NCI-H2196 treated with DMSO at 0.1 percent for 48 hours (cell line): Measurements from ENCODE around the gene TUT4.

Experiments used
- DNase-seq: peaks from one replicate; lab custom pipeline; 2025; ENCODE audit not compliant: unreplicated experiment; lab: John Stamatoyannopoulos, UW

The TUT4 gene

GRCh38 chr1:52416811-52417210 lies 136.1 kb downstream of the TUT4 start:
- DNase-seq, result no peak

DNA sequence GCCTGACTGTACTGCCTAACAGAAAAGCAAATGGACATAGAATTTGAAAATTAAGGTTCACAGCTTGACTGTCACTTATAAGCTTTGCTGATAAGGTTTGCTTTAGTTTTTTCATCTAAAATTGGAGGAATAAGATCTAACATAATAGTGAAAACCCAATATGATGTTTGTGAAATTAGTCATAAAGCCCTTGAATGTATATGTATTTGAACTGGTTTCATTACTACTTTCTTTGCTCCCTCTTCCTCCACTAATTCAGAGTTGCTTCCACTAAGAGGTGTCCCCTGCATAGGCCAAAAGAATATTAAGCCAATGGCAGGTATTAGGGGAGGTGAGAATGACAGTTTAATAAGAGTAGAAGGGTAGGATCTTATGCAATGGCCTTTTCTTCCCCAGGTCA lies 137.9 kb downstream of the TUT4 start:
- no peak for DNase-seq

- DNase-seq, result no peak
Measured at GRCh38 chr1:52413410-52413989, 139.4 kb downstream of the TUT4 start.

- DNase-seq, result no peak
Measured at GRCh38 chr1:52404975-52405338, 147.9 kb downstream of the TUT4 start.

- DNase-seq, result peak; percentile 96
Measured at GRCh38 chr1:52404116-52404974, 148.5 kb downstream of the TUT4 start, which contains the start of the genes ORC1 and PRPF38A. ORC1 (minus strand) TSS chr1:52404423; CDS start chr1:52402223, 2,200 bp downstream. PRPF38A (plus strand) TSS chr1:52404602; CDS start chr1:52404750, 148 bp downstream.

DNA sequence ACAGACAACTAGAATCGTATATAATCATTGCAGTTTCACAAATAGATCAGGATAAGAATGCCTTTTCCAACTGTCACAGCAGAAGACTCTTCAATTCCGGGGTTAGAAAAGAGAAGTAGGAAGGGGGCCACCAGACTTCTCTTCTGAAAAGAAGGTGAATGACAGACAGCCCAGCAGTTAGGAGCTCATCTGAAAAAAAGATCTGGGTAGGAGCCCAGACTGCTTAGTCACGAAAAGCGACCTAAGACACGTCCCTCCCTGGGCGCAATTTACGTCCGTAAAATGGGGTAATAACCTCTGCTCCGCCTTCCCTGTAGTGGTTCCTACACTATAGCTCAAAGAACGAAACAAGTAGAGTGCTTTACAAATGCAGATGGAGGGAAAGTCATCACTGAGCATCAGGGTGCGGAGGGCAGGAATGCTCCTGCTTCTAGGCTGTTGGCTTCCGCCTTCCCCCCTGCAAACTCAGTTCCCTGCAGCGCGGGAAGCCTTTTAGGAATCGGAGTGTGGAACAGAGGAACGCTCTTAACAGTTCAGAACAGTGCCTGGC lies 149.3 kb downstream of the TUT4 start:
- DNase-seq, result no peak

DNA sequence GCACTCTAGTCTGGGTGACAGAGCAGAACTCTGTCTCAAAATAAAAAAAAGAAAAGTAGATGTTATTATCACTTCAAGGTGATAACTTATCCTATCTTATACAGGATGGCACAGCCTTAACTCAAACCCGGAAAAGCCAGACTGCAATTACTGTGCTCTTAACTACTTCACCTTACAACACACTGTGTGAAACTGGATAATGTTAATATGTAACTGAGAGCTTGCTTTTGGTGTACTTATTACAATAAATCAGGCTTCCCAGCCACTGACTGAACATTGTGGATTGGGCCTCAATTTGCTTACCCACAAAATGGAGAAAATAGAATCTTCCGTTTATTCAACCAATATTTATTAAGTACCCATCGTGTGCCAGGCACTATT lies 150.0 kb downstream of the TUT4 start:
- DNase-seq, result no peak

DNA sequence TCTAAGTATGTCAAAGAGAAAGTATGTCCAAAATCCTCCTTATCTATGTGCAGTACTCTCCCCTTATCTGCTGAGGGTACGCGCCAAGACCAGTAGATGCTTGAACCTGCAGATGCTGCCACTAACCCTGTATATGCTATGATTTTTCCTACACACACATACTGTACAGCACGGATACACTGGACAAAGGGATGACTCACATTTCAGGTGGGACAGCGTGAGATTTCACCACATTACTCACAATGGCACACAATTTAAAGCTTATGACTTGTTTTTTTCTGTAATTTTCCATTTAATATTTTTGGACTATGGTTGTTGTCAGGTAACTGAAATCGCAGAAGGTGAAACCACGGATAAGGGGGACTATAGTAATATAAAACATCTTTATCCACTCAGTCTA lies 152.8 kb downstream of the TUT4 start:
- no peak for DNase-seq

DNA sequence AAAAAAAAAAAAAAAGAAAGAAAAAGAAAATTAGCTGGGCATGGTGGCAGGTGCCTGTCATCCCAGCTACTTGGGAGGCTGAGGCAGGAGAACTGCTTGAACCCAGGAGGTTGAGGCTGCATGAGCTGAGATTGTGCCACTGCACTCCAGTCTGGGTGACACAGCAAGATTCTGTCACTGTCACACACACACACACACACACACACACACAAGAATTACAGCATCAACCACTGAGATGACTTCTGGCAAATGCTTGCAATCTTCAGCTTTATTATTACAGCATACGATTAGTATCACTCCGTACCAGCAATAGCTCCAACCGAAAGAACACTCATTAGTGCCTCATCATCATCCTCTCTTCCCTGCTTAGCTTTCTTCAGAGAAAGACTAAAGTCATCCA lies 153.3 kb downstream of the TUT4 start:
- DNase-seq, result no peak

- DNase-seq, result no peak
Measured at GRCh38 chr1:52393174-52393573, 159.7 kb downstream of the TUT4 start.

- DNase-seq, result no peak
Measured at GRCh38 chr1:52386458-52386857, 166.4 kb downstream of the TUT4 start.

DNA sequence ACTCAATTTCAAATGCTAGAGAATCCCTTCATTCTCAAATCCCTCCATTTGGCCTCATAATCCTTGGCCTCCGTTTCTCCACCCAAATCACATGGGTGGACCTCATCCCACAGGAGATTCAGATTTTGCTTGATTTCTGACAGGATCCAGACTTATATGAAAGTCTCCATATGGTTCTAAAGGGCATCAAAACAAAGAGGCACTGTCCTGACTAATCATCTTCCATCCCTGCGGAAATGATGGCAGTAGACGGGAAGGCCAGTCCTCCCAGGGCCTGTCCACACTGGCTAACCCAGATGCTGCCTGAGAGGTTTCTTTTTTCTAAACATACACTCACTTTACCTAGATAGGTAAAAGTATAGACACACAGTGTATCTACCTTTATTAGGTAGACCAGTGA lies 167.5 kb downstream of the TUT4 start:
- no peak for DNase-seq
